H1 (cell line): ENCODE results near the gene KRT8. TPM values are rescaled to one million over a fixed set of nuclear protein-coding genes. Genes with fewer than 3 reads are reported as not detected.

Source experiments
- ATF2 ChIP-seq: IDR thresholded peaks from 2 replicates; pipeline ENCODE4 v1.6.1; 2012; ENCODE audit warnings: low read length, inconsistent platforms
- CTBP2 ChIP-seq: IDR thresholded peaks from 2 replicates; pipeline ENCODE4 v1.7.0; 2011; ENCODE audit warnings: borderline replicate concordance, mild to moderate bottlenecking, moderate library complexity, mixed read lengths, low read length; ENCODE audit not compliant: insufficient read depth, insufficient read length
- HDAC6 ChIP-seq: IDR thresholded peaks from one replicate; pipeline ENCODE4 v1.7.1; 2012; ENCODE audit warnings: low read depth, mild to moderate bottlenecking, inconsistent platforms, low read length, moderate library complexity
- SP4 ChIP-seq: IDR thresholded peaks from 2 replicates; pipeline ENCODE4 v1.6.1; 2012; ENCODE audit warnings: low read length, inconsistent platforms
- YY1 ChIP-seq: IDR thresholded peaks from 2 replicates; pipeline ENCODE4 v1.6.1; 2011; ENCODE audit warnings: low read depth, mild to moderate bottlenecking, low read length
- ZNF274 ChIP-seq: IDR thresholded peaks from 2 replicates; pipeline ENCODE4 v1.7.0; 2012; ENCODE audit warnings: low read length, borderline replicate concordance; ENCODE audit errors: extremely low read depth
- polyA plus RNA-seq, 7 experiments: library from polyadenylated mRNA; depleted of rRNA in 3 of 7; stranded (reverse) in 5 of 7; unstranded in 2 of 7; fragments of >200 nt in 5 of 7; fragments of 200-250 nt in 2 of 7; gene quantifications; 1 replicate in 5 of 7; 2 replicates in 1 of 7; 4 replicates in 1 of 7; pipeline versions ENCODE4 v1.2.1 to v1.2.3, GENCODE V29; 2011 to 2013; ENCODE audit warnings: missing spikeins in 2 of 7, mixed read lengths in 2 of 7
- total RNA-seq: library from RNA; stranded (reverse); fragmentation: NEBNext Ultra II Directional; extraction: Animal tissue kit (Norgen Biotek cat#: 25700); gene quantifications from 2 replicates; pipeline ENCODE4 v1.2.1, GENCODE V29; 2021

KRT8 gene
- total and polyA plus RNA-seq, 2 of the 8 experiments (the other 6 are each of a cell fraction or from before 2014, with no cell fraction given): 280 to 290 TPM

- no peak for TF ChIP-seq ATF2
- TF ChIP-seq ZNF274: no peak
- no peak for TF ChIP-seq CTBP2
- TF ChIP-seq SP4: no peak
- TF ChIP-seq YY1: no peak
- TF ChIP-seq HDAC6: no peak
- TF ChIP-seq, all 59 proteins: peak for 0
These were observed 8.6 kb upstream of the KRT8 start (continued) for GRCh38 chr12:52913431-52913821.
